ENCODE results near the gene MRM2.
A peak's percentile ranks its signal among the peaks of the same experiment; 100 is the strongest.

MRM2 gene

GRCh38 chr7:2241580-2242540 lies at the start of gene MRM2, which contains the start of gene NUDT1:
TSS of gene MRM2 (minus strand) at chr7:2242205. CDS start at chr7:2242169, 36 bp downstream.
TSS of gene NUDT1 (plus strand) at chr7:2242226. CDS start at chr7:2244575, 2,349 bp downstream.
- Mint-ChIP-seq H3K36me3 (peaks cover 3% of the 10 kb centered on the region), H3K27ac (peak within 1 kb of the TSS; percentile 88), H3K4me1 (peaks cover 20% of the 10 kb centered on the region), H3K4me3 (peak within 1 kb of the TSS; percentile 93), H3K9me3 (no peaks in the 10 kb centered on the region), H3K27me3 (no peaks in the 10 kb centered on the region)

- Mint-ChIP-seq H3K27me3 (no peaks in the 10 kb centered on the region), H3K27ac (no peak overlapping the region), H3K4me1 (no peaks in the 10 kb centered on the region), H3K4me3 (no peak overlapping the region), H3K36me3 (peaks cover 2% of the 10 kb centered on the region), H3K9me3 (no peaks in the 10 kb centered on the region)
These were observed 48.9 kb upstream of the MRM2 start for GRCh38 chr7:2290877-2291276.

- Mint-ChIP-seq H3K4me1 (no peaks in the 10 kb centered on the region), H3K9me3 (no peaks in the 10 kb centered on the region), H3K27ac (no peak overlapping the region), H3K4me3 (no peak overlapping the region), H3K36me3 (peaks cover 2% of the 10 kb centered on the region), H3K27me3 (no peaks in the 10 kb centered on the region)
These were observed 47.6 kb upstream of the MRM2 start for GRCh38 chr7:2289621-2290020.

- Mint-ChIP-seq H3K4me1 (no peaks in the 10 kb centered on the region), H3K9me3 (no peaks in the 10 kb centered on the region), H3K36me3 (peaks cover 2% of the 10 kb centered on the region), H3K27me3 (no peaks in the 10 kb centered on the region), H3K4me3 (no peak overlapping the region), H3K27ac (no peak overlapping the region)
These were observed 47.1 kb upstream of the MRM2 start for GRCh38 chr7:2289111-2289586.

GRCh38 chr7:2288503-2288902 lies 46.5 kb upstream of the MRM2 start:
- no peak overlapping the region for H3K4me3 Mint-ChIP-seq
- H3K27me3 Mint-ChIP-seq, result no peaks in the 10 kb centered on the region
- no peaks in the 10 kb centered on the region for H3K9me3 Mint-ChIP-seq
- no peak overlapping the region for H3K27ac Mint-ChIP-seq
- no peaks in the 10 kb centered on the region for H3K4me1 Mint-ChIP-seq
- H3K36me3 Mint-ChIP-seq, result peaks cover 2% of the 10 kb centered on the region

GRCh38 chr7:2287745-2288144 lies 45.7 kb upstream of the MRM2 start:
- H3K36me3 Mint-ChIP-seq, result peaks cover 2% of the 10 kb centered on the region
- no peaks in the 10 kb centered on the region for H3K9me3 Mint-ChIP-seq
- H3K4me3 Mint-ChIP-seq, result no peak overlapping the region
- H3K4me1 Mint-ChIP-seq, result no peaks in the 10 kb centered on the region
- H3K27me3 Mint-ChIP-seq, result no peaks in the 10 kb centered on the region
- H3K27ac Mint-ChIP-seq, result no peak overlapping the region

- Mint-ChIP-seq H3K36me3 (no peaks in the 10 kb centered on the region), H3K9me3 (no peaks in the 10 kb centered on the region), H3K27ac (no peak overlapping the region), H3K27me3 (no peaks in the 10 kb centered on the region), H3K4me1 (peaks cover 4% of the 10 kb centered on the region), H3K4me3 (no peak overlapping the region)
These were observed 41.1 kb upstream of the MRM2 start for GRCh38 chr7:2283074-2283473.

GRCh38 chr7:2282185-2282751 lies 40.3 kb upstream of the MRM2 start:
- no peak overlapping the region for H3K27ac Mint-ChIP-seq
- H3K27me3 Mint-ChIP-seq, result no peaks in the 10 kb centered on the region
- H3K9me3 Mint-ChIP-seq, result no peaks in the 10 kb centered on the region
- peaks cover 4% of the 10 kb centered on the region for H3K4me1 Mint-ChIP-seq
- H3K4me3 Mint-ChIP-seq, result no peak overlapping the region
- H3K36me3 Mint-ChIP-seq, result peaks cover 1% of the 10 kb centered on the region

- no peak overlapping the region for H3K27ac Mint-ChIP-seq
- peaks cover 4% of the 10 kb centered on the region for H3K4me1 Mint-ChIP-seq
- no peak overlapping the region for H3K4me3 Mint-ChIP-seq
- H3K9me3 Mint-ChIP-seq, result no peaks in the 10 kb centered on the region
- no peaks in the 10 kb centered on the region for H3K27me3 Mint-ChIP-seq
- peaks cover 1% of the 10 kb centered on the region for H3K36me3 Mint-ChIP-seq
These were observed 39.5 kb upstream of the MRM2 start for GRCh38 chr7:2281541-2281940.

- H3K9me3 Mint-ChIP-seq, result no peaks in the 10 kb centered on the region
- H3K4me1 Mint-ChIP-seq, result peaks cover 4% of the 10 kb centered on the region
- peaks cover 1% of the 10 kb centered on the region for H3K36me3 Mint-ChIP-seq
- no peaks in the 10 kb centered on the region for H3K27me3 Mint-ChIP-seq
- H3K4me3 Mint-ChIP-seq, result no peak overlapping the region
- no peak overlapping the region for H3K27ac Mint-ChIP-seq
These were observed 38.4 kb upstream of the MRM2 start for GRCh38 chr7:2280424-2280823.

- H3K4me3 Mint-ChIP-seq, result no peak overlapping the region
- peaks cover 4% of the 10 kb centered on the region for H3K4me1 Mint-ChIP-seq
- H3K27ac Mint-ChIP-seq, result no peak overlapping the region
- H3K27me3 Mint-ChIP-seq, result no peaks in the 10 kb centered on the region
- no peaks in the 10 kb centered on the region for H3K9me3 Mint-ChIP-seq
- peaks cover 1% of the 10 kb centered on the region for H3K36me3 Mint-ChIP-seq
These were observed 37.9 kb upstream of the MRM2 start for GRCh38 chr7:2279896-2280295.

- Mint-ChIP-seq H3K36me3 (peaks cover 3% of the 10 kb centered on the region), H3K4me3 (no peak overlapping the region), H3K27ac (no peak overlapping the region), H3K4me1 (peaks cover 4% of the 10 kb centered on the region), H3K9me3 (no peaks in the 10 kb centered on the region), H3K27me3 (no peaks in the 10 kb centered on the region)
These were observed 36.0 kb upstream of the MRM2 start for GRCh38 chr7:2278026-2278425.

GRCh38 chr7:2276107-2276506 lies 34.1 kb upstream of the MRM2 start:
- Mint-ChIP-seq H3K9me3 (no peaks in the 10 kb centered on the region), H3K27ac (no peak overlapping the region), H3K4me3 (no peak overlapping the region), H3K27me3 (no peaks in the 10 kb centered on the region), H3K36me3 (peaks cover 3% of the 10 kb centered on the region), H3K4me1 (peaks cover 4% of the 10 kb centered on the region)

GRCh38 chr7:2275101-2275500 lies 33.1 kb upstream of the MRM2 start:
- H3K4me3 Mint-ChIP-seq, result no peak overlapping the region
- no peaks in the 10 kb centered on the region for H3K27me3 Mint-ChIP-seq
- no peaks in the 10 kb centered on the region for H3K9me3 Mint-ChIP-seq
- H3K4me1 Mint-ChIP-seq, result peaks cover 4% of the 10 kb centered on the region
- peaks cover 3% of the 10 kb centered on the region for H3K36me3 Mint-ChIP-seq
- H3K27ac Mint-ChIP-seq, result no peak overlapping the region

GRCh38 chr7:2274666-2275065 lies 32.7 kb upstream of the MRM2 start:
- no peaks in the 10 kb centered on the region for H3K9me3 Mint-ChIP-seq
- H3K4me3 Mint-ChIP-seq, result no peak overlapping the region
- no peak overlapping the region for H3K27ac Mint-ChIP-seq
- no peaks in the 10 kb centered on the region for H3K27me3 Mint-ChIP-seq
- H3K4me1 Mint-ChIP-seq, result peaks cover under 1% of the 10 kb centered on the region
- peaks cover 3% of the 10 kb centered on the region for H3K36me3 Mint-ChIP-seq

- H3K4me1 Mint-ChIP-seq, result no peaks in the 10 kb centered on the region
- no peaks in the 10 kb centered on the region for H3K27me3 Mint-ChIP-seq
- no peak overlapping the region for H3K4me3 Mint-ChIP-seq
- H3K27ac Mint-ChIP-seq, result no peak overlapping the region
- peaks cover 5% of the 10 kb centered on the region for H3K36me3 Mint-ChIP-seq
- no peaks in the 10 kb centered on the region for H3K9me3 Mint-ChIP-seq
These were observed 31.9 kb upstream of the MRM2 start for GRCh38 chr7:2273866-2274265.

Measured in activated naive CD4-positive, alpha-beta T cell treated with anti-CD3 and anti-CD28 coated beads, Interleukin-2, amount 50 U/mL, for 24 hours (primary cell).